ENCODE measurements around the gene SLCO2B1. TPM values are rescaled to one million over a fixed set of nuclear protein-coding genes. Genes with fewer than 3 reads are reported as not detected.

The SLCO2B1 gene
- polyA plus RNA-seq, 1 donor: 10.2 TPM

GRCh38 chr11:75161506-75162095 lies 10.7 kb downstream of the SLCO2B1 start:
- no peak for DNase-seq (ENCODE audit: low read depth)

DNA sequence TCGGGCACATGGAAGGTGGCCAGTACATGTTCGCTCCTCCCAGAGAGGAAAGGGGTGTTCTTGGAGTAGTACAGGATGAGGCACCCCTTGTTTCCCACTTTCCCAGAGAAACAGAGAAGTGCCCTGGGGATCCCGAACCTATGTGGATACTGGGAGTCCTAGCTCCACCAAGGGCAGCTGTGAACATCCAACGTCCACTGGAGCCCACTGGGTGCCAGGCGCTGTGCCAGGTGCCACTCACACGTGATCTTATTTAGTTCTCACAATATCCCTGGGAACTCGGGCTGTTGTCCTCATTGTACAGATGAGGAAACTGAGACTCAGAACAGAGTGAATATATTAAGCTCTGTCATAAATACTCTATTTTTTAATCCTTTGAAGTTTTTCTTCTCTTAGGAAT lies 12.0 kb downstream of the SLCO2B1 start:
- no peak for DNase-seq (ENCODE audit: low read depth)

- DNase-seq (ENCODE audit: low read depth): no peak
Measured at GRCh38 chr11:75163921-75164849, 13.3 kb downstream of the SLCO2B1 start.

GRCh38 chr11:75165721-75166120 lies 14.8 kb downstream of the SLCO2B1 start:
- DNase-seq (ENCODE audit: low read depth): no peak

DNA sequence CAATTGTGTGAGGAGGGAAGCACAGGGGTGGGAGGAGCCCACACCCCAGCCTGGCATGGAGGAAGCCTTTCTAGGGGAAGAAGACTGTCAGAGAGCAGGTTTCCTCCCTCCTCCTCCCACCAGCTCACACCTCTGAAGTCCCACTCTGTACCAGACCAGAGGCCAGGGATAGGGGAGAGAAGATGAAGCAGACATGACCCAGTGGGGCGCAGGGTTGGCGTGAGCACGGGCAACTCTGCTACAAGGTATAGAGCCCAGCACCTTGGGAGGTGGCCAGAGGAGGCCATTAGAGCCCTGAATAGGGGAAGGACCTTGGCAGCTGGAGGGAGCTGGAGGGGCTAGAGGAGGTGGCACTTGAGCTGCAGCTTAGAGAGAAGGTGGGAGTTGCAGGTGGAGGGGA lies 15.9 kb downstream of the SLCO2B1 start:
- no peak for DNase-seq (ENCODE audit: low read depth)

- no peak for DNase-seq (ENCODE audit: low read depth)
Measured at GRCh38 chr11:75167617-75168016, 16.7 kb downstream of the SLCO2B1 start.

DNA sequence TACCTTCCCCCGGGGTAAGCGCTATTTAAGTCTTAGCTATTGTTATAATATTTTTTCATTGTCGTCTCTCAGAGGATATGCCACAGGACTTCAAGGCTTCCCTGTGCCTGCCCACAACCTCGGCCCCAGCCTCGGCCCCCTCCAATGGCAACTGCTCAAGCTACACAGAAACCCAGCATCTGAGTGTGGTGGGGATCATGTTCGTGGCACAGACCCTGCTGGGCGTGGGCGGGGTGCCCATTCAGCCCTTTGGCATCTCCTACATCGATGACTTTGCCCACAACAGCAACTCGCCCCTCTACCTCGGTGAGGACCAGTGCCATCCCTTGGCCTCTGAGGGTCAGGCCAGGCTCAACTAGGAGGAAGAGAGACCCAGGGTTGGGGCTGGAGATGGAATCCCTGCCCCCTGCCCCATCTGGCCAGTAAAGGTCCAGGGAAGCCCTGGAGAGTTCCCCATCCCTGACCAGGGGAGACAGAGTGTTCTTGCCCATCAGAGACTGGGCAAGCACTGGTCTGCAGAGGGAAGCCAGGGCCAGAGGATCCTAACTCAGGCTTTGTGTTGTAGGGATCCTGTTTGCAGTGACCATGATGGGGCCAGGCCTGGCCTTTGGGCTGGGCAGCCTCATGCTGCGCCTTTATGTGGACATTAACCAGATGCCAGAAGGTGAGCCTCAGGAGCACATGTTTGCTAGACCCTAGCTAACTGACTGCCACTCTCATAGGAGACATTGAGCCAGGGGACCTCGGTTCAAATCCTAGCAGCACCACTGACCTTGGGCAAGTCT lies 18.4 kb downstream of the SLCO2B1 start:
- no peak for DNase-seq (ENCODE audit: low read depth)

DNA sequence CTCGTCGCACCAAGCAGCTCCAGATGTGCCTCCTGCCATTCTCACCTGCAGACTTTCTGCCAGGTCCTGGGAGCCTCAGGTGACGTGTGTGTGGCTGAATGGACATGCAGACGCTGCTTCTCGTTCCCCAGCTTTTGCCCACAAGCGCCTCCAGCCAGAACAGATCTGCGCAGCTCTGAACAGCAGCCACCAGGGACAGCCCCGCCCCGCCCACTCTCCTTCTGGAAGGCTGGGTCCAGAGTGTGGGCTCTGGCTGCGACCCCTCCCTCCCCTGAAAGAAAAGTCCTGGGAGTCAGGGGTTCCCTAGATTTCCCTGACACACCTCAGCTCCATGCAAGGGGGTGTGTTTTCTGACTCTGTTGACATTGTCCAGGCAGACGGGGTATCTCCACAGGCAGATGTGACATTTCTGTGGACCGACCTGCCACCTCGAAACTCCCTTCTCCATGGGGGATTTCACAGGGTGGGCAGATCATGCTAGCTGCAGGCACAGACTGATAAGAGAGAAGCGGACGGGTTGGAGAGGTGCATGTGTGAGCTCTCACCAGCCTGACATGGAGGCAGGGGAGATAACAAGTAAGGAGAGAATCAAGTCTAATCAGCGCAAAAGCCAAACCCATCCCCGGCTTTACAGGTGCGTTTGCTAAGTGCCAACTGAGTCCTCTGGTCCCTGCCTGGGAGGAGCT lies 19.8 kb downstream of the SLCO2B1 start:
- no peak for DNase-seq (ENCODE audit: low read depth)

DNA sequence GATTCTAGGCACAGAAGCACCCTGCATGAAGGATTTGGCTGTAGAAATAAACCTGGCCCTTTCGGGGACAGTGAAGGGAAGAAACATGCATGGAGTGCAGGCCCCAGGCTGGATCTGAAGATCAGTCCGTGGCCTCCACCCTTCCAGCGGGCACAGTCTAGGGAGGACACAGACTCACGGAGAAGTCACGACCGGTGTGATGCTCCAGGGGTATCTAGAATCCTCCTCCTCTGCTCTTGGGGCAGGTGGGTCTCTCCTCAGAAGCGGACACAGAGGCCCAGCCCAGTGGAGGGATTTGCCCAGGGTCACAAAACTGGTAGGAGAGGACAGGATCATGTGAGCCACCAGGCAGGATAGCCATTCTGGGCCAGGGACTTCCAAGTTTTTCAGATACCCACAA lies 22.4 kb downstream of the SLCO2B1 start:
- DNase-seq (ENCODE audit: low read depth): no peak

GRCh38 chr11:75174781-75175370 lies 24.0 kb downstream of the SLCO2B1 start:
- DNase-seq (ENCODE audit: low read depth): no peak

DNA sequence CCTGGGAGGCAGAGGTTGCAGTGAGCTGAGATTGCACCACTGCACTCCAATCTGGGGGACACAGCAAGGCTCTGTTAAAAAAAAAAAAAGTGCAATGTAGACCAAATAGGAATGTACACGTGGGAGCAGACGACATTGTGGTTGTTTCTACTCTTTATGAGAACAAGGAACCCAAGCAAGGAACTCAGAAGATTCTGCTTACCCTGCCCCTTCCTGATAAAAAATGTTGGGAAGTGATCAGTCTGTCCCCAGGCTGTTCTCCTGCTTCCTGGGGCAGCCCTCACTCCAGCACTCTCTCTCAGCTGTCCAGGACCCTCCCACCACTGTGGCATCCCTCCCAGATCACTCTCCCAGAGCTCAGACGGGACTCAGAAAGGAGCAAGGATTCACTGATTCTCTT lies 31.8 kb downstream of the SLCO2B1 start:
- DNase-seq (ENCODE audit: low read depth): no peak

- DNase-seq (ENCODE audit: low read depth): no peak
Measured at GRCh38 chr11:75184051-75184450, 33.1 kb downstream of the SLCO2B1 start.

DNA sequence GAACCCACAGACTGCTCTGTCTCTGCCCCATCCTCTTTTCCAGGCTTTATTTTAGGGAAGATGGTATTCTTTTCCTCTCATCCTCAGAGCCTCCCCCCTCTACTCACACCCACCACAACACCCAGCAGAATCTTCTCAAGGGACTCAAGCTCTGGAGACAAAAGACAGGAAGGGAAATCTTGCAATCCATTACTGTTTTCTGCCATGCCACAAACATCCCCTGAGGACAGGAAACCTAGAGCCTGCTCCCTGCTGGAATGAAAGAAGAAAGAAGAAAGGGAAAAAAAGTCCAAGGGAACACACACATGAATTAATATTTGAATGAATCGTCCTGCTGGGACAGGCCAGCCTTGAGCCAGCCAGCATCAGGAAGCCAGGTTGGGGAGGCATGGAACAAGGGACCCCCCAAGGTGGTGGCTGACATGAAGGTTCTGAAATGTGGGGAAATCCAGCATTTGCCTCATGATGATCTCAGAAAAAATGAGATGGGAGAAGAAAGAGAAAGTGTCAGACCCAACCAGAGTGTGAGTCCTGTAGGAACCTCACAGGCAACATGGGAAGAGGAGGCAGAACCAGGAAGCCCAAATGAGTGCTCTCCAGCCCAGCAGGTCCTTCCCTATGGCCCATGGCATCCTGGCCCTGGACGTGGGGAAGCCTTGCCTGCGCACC lies 34.0 kb downstream of the SLCO2B1 start:
- DNase-seq (ENCODE audit: low read depth): no peak

GRCh38 chr11:75185866-75186265 lies 35.0 kb downstream of the SLCO2B1 start:
- no peak for DNase-seq (ENCODE audit: low read depth)

DNA sequence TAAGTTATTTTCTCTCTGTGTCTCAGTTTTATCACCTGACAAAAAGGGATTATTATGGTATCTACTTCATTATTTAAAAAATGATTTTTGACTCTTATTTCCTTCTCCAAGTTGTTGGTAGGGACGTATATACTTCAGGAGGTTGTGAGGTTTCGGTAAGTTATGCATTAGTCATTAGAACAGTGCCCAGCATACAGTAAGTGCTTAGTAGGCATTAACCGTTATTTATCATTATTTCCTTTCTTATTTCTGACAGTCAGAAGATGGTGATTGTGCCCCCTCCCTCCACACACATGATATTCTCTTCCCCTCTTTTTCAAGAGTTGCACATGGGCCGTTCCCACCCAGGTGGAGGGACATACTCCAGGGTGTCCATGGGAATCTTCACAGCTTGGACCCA lies 36.1 kb downstream of the SLCO2B1 start:
- no peak for DNase-seq (ENCODE audit: low read depth)

- no peak for DNase-seq (ENCODE audit: low read depth)
Measured at GRCh38 chr11:75188671-75189070, 37.8 kb downstream of the SLCO2B1 start.

- DNase-seq (ENCODE audit: low read depth): no peak
Measured at GRCh38 chr11:75189108-75189507, 38.2 kb downstream of the SLCO2B1 start.

GRCh38 chr11:75189911-75190310 lies 39.0 kb downstream of the SLCO2B1 start:
- no peak for DNase-seq (ENCODE audit: low read depth)

DNA sequence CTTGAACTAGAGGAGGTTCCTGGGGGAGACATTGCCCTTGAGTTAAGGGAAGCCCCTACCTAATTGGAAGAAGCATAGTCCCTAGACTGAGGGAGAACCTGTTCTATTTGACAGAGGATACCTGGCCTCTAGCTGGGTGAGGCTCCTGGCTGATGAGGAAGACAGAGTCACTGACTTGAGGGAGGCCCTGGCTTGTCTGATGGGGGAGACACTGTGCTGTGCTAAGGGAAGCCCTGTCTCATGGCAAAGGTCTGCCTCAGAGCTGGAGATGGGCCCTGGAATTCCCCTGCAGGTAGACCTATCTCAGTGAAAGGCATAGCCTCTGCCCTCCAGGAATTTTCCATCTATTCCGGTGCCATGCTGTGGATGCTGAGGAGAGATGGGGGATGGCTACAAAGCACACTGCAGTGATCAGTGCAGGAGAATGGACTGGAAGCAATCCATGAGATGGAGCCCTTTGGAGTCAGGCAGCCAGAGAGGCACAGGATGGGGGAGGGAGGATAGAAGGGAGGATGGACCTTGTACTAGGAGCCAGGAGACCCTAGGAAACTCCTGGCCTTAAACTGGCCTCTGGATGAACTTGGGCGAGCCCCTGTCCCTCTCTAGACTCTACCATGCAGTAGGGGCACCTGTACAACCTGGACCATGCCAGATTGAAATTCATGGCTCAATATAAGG lies 39.9 kb downstream of the SLCO2B1 start:
- no peak for DNase-seq (ENCODE audit: low read depth)

- DNase-seq (ENCODE audit: low read depth): no peak
Measured at GRCh38 chr11:75191330-75191717, 40.4 kb downstream of the SLCO2B1 start.

Measured in forelimb muscle (tissue), 1 donor.